HG03135 (cell line): ENCODE measurements around the gene LPAR3.
"Not testable (repeated sequence)": the region's sequence is repeated elsewhere in the genome, so short reads cannot be mapped to it uniquely, and the experiment has no call there.

Experiments
- ATAC-seq: cut with Tn5 transposase; IDR thresholded peaks from one replicate; pipeline ENCODE4 v1.9.1; 2021; ENCODE audit warnings: mild to moderate bottlenecking, moderate library complexity; ENCODE audit not compliant: unreplicated experiment

LPAR3 gene

DNA sequence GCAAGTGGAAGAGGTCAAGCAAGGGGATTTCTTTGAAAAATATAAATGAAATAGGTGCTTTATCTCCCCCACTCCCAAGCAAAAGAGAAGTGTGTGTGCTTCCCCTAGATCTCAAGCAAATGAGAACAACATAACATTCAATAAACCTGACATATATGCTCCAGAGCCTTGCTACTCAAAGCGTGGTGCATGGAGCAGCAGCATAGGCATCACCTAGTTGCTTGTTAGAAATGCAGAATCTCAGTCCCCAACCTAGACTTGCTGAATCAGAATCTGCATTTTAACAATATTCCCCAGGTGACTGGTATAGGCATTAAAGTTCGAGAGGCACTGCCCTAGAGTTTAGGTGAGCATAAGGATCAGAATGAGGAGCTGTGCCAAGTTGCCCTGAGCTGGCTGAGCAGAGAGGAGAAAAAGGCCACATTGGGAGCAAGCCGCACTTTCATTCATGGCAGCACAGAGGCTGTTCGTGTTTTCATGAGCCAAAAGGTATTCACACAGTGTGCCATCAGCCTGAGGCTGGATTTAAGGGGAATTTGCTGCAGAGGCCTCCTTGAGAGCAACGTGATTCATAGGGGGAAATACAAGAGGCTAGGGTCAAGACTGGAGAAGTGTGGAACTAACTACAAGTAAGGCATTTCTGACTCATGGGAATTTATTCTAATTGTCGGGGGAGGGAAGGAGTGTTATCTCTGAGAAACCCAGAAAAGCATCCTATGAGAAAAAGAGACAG is 14.3 kb upstream of the LPAR3 start:
- ATAC-seq, result no peak

DNA sequence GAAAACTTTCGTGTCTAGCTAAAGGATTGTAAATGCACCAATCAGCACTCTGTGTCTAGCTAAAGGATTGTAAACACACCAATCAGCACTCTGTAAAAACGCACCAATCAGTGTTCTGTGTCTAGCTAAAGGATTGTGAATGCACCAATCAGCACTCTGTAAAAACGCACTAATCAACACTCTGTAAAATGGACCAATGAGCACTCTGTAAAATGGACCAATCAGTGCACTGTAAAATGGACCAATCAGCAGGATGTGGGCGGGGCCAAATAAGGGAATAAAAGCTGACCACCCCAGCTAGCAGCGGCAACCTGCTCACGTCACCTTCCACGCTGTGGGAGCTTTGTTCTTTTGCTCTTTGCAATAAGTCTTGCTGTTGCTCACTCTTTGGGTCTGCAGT is 9.7 kb upstream of the LPAR3 start:
- not testable (repeated sequence) for ATAC-seq

DNA sequence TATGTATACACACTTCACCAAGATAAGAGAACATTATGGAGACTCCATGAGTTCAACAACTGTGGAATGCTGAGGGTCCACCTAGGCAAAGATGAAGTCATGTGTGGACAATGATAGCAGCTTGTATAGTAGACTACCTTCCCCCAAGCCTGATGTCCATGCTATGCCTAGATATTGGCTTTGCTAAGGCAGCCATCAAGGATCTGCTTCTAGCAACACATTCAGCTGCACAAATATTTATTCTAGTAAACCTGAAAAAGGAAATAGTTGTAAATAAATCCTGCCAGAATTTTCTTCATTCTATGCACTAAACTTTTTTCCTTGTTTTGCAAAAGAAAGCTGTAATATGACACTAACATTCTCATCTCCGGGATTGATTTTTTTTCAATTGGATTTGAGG is 7.0 kb upstream of the LPAR3 start:
- ATAC-seq, result no peak

DNA sequence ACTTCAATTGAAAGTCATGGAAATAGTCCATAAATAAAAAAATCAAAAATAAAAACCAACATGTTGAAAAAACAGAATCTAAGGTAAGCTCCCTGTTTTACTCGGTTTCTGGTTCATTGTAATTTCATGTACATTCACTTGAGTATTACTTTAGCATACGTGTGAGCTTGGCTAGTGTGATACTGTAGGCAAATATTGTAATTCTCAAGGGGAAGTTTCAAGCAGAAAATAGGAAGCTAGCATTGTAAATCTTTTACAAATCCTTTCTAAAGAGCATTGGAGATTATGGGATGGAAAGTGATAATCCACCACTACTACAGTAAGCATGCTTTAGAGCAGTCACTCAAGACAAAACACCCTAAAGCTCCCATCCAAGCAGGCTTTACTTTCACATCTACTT is 3.3 kb upstream of the LPAR3 start:
- ATAC-seq, result no peak

DNA sequence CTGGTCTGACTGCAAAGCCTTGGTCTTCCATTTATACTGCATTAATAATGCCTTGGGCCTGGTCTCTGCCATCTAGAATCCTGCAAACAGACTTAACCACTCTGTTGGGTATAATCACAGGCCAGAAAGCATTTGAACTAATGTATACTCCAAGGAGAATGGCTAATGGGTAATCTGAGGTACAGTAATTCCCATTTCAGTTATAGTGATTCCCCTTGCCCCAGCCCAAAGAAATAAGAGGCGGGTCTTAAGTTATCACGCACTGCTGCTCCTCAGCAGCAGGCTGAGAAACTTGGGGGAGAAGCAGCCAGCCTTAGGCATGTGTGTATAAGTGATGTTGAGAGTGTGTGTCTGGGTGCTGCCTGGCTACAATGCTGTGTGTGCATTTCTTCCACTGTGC is 2.4 kb downstream of the LPAR3 start:
- ATAC-seq, result no peak

DNA sequence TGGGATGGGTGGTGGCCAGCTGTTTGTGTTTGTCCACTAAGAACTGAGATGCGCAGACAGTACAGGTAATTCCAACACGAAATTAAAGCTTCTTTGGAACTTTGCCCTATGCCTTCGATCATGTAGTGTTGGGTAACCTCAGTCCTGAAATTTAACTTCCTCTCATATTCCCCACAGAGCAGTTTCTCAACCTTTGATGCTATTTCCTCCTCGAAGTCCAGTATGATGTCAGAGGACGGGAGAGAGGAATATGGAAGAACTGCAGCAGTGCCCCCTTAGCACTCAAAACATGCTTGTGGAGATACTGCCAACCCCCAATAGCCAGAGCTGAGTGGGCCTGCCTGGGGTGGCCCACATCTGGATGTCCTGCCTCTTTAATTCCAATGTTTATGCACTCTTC is 3.6 kb downstream of the LPAR3 start:
- no peak for ATAC-seq

DNA sequence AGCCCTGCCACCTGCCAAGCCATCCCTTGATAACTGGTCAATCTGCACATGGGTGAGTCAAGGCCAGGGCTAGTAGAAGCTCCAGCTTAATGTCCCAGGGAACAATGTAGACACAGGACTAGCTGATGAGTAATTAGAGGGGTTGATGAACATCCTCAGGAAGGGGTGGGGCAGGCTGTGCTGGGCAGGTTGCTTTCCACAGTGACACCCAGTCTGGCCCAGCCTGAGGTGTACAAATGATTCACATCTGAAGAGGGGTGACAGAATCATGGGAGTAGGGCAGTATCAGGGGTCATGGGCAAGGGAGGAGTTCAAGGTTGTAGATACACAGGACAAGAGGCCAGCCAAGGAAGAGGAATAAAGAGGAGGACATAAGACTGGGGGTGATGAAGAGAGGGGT is 4.3 kb downstream of the LPAR3 start:
- no peak for ATAC-seq

DNA sequence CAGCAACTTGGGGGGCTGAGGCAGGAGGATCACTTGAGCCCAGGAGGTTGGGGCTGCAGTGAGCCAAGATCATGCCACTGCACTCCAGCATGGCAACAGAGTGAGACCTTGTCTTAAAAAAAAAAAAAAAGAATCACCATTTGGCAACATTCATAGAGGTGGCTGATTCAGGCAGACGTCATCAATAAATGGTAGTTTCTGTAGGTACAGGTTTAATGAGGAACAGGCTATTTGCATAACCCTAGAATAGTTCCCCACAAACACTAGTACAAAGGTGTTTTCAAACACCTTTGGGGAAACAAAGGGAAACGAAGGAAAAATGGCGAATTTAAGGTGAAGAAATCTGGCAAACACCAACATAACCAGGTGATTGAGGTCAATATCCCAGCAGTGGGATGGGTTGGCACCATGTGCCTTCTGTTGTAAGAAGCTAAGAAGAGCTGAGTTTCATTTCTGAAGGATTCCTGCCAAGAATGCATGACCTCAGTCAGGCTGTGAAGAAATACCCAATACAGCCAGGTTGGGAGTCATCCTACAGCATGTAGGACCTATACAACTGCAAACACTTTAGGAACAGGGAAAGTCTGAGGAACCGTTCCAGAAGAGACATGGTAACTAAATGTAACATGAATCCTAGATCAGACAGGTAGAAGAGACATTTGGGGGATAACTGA is 5.6 kb downstream of the LPAR3 start:
- ATAC-seq, result no peak

DNA sequence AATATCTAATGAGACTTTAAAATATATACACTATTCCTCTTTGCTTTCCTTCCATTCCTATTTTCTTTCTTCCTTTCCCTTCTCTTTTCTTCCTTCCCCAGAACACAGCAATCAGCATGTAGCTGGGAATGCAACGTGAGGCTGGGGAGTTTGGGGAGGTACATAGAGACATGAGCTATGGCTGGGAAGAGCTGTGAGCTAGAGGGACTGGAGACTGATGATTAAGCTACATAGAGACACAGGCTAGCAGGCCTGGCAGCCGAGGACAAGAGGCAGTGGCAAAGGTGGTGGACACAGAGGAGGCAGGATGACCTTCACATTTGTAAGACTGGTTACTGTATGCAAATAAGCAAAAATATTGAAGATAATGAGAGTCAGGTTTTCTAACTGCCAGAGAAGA is 7.5 kb downstream of the LPAR3 start:
- ATAC-seq, result no peak

DNA sequence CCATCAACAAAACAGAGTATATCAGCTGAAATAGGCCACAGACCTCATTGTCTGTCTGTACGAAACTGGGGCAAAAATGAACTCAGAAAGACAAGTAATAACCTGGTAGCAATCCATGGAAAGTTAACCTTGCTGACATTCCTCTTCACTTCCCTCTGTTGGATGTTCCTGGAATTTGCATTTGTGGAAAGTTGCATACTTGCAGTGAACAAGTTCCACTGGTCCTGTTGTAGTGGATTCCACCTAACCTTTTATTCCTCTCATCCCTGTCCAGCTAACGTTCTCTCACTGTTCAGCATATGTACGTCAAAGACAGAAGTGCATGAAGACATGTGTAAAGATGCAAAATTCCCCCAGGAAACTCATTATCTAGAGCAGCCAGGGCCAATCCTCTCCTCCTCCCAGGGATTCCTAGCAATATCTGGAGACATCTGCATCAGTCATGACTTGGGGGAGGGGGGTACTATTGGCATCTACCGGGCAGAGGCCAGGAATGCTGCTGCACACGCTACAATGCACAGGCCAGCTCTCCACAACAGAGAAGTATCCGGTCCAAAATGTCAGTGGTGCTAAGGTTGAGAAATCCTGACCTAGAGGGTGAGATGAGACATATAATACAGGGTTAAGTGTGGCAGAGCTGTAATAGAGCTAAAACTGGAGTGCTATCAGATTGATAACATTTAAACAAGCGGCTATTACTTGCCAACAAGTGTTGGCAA is 8.2 kb downstream of the LPAR3 start:
- ATAC-seq, result no peak

DNA sequence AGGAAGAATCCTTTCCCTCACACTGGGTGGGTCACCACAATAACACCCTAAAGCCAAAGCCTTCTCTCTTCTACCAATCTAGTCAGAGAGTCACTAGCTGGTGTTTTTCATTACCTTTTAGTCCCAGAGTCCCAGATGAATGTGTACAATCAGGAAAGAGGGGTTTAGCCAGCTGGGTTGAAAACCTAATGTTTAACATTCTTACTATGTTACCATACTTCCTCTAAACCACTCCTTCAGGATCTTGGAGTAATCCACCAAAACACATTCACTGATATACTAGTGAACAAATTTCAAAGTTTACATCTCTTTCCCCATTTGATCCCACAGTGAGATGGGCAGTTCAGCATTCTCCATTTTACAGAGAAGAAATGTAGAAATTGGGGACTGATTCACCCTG is 9.7 kb downstream of the LPAR3 start:
- no peak for ATAC-seq

DNA sequence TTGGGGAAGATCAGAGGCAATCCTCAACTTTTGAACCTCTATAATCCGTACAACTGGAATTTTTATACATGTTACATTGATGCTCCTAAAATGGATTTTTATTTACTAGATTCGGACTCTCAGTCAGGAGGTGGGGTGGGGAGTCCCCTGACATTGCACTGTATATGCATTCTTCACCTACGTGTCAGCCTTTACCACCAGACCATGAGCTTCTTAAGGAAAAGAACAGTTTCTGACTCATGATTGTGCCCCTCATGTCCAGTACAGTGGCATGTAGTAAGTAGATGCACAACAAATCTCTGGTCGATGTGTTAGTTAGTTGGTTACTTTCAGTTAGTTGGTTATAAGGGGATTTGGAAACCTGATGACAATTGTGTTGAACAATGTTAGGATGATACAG is 15.4 kb downstream of the LPAR3 start:
- ATAC-seq, result no peak

DNA sequence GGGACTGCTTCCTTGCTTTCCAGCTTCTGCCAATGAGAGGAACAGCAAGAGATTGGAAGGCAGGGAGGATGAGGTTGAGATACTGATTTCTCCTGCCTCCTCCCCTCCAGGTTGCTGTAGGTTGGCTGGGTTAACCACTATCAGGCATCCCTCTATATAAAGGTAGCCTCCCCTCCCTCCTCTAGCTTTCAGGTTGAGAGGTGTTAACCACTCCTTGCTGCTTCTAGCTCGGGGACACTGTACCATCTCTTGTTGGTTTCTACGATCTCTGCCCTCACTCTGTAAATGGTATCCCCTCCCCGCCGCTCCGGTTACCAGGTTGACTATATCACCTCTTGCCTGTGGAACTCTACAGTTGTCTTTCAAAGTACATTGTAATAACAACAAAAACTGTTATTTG is 16.7 kb downstream of the LPAR3 start:
- ATAC-seq, result no peak

DNA sequence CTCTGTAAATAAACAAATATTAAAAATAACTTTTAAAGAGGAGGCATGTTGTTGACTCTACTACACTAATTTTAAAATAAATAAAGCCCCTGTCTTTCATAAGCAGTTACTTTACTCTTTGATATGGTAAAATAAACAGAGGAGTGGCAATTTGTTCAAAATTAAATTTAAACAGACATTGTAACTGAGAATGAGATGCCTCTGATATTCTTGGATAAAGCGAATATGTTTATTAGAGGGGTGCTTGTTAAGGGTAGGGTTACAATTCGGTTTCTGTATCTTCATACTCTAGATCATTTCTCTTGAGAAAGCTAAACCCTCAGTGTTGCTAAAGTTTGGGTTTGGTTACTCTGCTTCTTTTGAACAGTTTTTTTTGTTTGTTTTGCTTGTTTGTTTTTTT is 19.6 kb downstream of the LPAR3 start:
- ATAC-seq, result no peak

DNA sequence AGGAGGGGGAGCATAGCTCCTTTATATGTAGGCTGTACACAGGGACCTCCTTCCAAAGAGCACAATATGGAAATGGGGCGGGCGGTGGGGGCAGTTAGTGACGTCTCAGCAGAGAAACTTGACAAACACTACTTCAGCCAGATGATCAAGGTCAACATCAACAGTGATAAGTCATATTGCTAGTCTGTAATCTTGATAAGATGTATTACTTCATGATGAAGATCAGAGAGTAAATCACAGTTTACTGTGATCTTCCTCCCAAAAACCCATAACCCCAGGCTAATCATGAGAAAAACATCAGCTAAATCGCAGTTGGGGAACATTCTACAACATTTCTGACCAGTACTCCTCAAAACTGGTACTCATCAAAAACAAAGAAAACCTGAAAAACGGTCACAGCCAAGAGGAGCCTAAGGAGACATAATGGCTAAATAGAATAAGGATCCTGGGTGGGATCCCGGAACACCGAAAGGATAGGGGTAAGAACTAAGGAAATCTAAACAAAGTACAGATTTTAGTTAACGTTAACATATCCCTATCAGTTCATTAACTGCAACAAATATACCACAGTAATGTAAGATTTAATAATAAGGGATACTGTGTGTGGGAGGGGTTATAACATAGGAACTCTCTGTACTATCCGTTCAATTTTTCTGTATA is 20.2 kb downstream of the LPAR3 start:
- ATAC-seq, result no peak

DNA sequence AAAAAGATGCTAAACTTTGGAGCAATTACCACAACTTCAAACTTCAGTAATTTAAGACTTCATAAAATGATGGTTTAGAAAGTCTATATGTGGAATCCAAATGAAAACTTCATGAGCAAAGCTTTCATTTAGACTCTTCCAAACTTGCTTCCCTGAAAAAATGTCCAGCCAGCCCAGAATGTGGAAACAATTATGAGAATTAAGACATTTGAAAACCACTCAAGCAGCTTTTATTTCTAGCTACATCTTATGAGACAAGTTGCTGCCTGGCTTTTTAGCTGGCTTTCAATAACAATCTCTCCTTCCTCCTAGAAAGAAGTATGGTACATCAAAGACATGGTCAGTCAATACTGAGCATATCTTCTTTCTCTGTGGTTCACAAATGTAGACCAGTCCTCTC is 21.8 kb downstream of the LPAR3 start:
- ATAC-seq, result no peak

DNA sequence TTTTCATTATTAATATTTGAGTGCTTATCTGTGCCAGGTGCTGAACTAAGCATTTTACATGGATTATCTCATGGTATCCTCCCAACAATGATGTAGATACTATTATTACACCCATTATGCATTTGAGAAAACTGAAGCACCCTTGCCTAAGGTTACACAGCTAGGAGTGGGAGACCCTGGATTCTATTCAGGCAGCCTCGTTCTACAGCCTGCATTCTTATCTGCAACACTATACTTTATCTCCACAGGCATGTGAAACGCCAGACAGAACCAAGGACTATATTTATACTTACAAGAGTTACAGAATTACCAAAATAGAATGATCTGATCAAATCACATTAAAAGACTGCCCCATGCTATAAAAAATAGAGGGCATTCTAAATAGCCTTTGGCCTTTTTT is 22.4 kb downstream of the LPAR3 start:
- no peak for ATAC-seq

DNA sequence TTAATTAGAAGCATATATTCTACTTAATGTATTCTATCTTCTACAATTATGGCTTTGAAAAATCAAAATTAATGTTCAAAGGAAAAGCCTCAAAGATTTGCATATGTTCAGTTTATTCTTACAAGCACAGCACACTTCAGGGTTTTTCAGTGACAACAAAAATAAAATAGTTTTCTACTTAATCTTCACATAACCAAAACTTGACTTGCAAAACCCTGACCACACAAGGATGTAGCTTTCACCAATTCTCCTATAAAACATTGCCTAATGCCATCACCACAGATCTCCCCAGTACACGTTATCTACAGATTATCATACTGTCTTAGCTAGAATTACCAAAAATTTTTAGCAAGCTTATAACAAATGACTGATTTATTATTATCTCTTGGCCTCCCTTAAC is 23.3 kb downstream of the LPAR3 start:
- ATAC-seq, result no peak

DNA sequence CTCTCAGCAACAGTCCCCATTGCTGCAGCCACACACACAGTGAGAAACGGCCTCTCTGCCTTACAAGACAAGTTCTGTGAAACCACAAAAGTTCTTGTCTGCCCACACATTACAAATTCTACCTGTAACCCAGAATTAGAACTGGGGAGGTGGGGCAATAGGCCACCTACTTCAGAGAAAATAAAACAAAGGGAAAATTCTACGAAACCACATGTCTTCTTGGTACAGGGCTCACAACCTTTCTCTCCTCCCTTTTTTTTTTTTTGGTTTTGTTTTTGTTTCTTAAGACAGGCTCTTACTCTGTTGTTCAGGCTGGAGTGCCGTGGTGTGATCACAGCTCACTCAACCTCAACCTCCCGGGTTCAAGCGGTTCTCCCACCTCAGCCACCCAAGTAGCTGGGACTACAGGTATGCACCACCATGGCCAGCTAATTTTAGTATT is 30.2 kb downstream of the LPAR3 start:
- peak; percentile 84 for ATAC-seq

DNA sequence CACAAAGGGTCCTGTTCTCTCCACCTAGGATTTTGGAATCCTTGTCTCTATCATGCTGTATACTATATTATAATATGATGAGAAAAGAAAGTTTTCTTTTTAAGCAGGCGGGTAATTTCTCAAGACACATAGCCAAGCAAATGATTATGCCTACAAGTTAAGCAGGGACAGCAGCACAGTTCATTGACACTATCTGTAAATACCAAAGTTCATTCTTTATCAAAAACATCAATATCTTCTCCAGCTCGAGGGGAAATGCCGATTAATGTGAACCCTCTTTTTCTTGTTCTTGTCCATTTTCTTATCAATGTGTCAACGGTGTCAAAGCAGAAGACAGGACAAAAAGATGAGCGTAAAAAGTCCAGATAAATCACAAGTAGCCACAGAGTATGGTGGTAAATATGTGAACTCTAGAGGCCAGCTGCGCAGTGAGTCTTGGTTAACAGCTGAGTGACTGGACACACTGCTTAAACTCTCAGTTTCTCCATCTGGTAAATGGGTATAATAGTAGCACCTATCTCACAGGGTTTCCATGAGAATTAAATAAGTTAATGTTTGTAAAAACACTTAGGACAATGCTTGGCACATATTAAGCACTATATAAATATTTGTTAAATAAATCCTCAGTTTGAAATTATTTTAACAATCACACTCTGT is 30.9 kb downstream of the LPAR3 start:
- no peak for ATAC-seq

DNA sequence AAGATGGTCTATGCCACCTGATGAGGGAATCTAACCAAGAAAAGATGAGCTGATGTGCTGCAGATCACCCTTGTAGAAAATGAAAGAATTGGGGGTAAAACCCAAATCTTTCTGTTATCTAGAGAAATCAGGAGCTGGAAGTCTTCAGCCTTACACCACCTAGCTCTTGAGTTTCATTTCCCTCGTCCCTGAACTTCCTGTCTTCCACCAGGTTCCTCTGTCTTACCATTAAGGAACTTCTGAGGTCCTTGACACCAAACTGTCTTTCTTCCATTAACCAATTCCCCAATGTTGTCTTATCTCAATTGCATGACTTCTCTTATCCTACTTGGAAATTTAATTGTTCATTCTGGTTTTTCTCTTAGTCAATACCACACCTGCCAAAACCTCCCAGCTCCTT is 31.5 kb downstream of the LPAR3 start:
- ATAC-seq, result no peak
